Nephron progenitor cell (in vitro differentiated cells): ENCODE measurements around the gene TMEM26.

Experiments used
- DNase-seq: peaks from one replicate; pipeline ENCODE4 v3.0.0; 2021
- H3K27ac Mint-ChIP-seq: 2 replicates; pipeline ENCODE4 v1.8.0; 2021; ENCODE audit warnings: mild to moderate bottlenecking, moderate library complexity, mixed read lengths
- H3K27me3 Mint-ChIP-seq: 2 replicates; pipeline ENCODE4 v1.8.0; 2021; ENCODE audit warnings: mild to moderate bottlenecking, low read depth, mixed read lengths; ENCODE audit not compliant: poor library complexity
- H3K36me3 Mint-ChIP-seq: 2 replicates; pipeline ENCODE4 v1.8.0; 2021; ENCODE audit warnings: low read depth, mixed read lengths
- H3K4me1 Mint-ChIP-seq: 2 replicates; pipeline ENCODE4 v1.8.0; 2021; ENCODE audit warnings: mixed read lengths
- H3K4me3 Mint-ChIP-seq: 2 replicates; pipeline ENCODE4 v1.8.0; 2021; ENCODE audit warnings: mild to moderate bottlenecking, moderate library complexity, mixed read lengths
- H3K9me3 Mint-ChIP-seq: 2 replicates; pipeline ENCODE4 v1.8.0; 2021; ENCODE audit warnings: mild to moderate bottlenecking, moderate library complexity, mixed read lengths
- CTCF ChIP-seq: fragments of 200-600 bp; sonication (generic); IDR thresholded peaks from 2 replicates; pipeline ENCODE4 v1.5.0; 2021; ENCODE audit warnings: antibody characterized with exemption

TMEM26 gene

GRCh38 chr10:61455656-61456055, 2.5 kb upstream of the TMEM26 start:
- no peak overlapping the region for H3K4me3 Mint-ChIP-seq
- no peak for TF ChIP-seq CTCF
- peaks cover 15% of the 10 kb centered on the region for H3K4me1 Mint-ChIP-seq
- no peak for DNase-seq
- H3K9me3 Mint-ChIP-seq: no peaks in the 10 kb centered on the region
- peaks cover 74% of the 10 kb centered on the region for H3K27me3 Mint-ChIP-seq
- H3K36me3 Mint-ChIP-seq: no peaks in the 10 kb centered on the region
- H3K27ac Mint-ChIP-seq: no peak overlapping the region

- peaks cover 15% of the 10 kb centered on the region for H3K4me1 Mint-ChIP-seq
- H3K9me3 Mint-ChIP-seq: no peaks in the 10 kb centered on the region
- H3K36me3 Mint-ChIP-seq: no peaks in the 10 kb centered on the region
- no peak for DNase-seq
- peaks cover 78% of the 10 kb centered on the region for H3K27me3 Mint-ChIP-seq
- no peak for TF ChIP-seq CTCF
- H3K4me3 Mint-ChIP-seq: peak overlapping the region; percentile 40
- H3K27ac Mint-ChIP-seq: no peak overlapping the region
Measured at GRCh38 chr10:61454541-61454940, 1.4 kb upstream of the TMEM26 start.

- H3K4me1 Mint-ChIP-seq: peaks cover 27% of the 10 kb centered on the region
- peaks cover 69% of the 10 kb centered on the region for H3K27me3 Mint-ChIP-seq
- peak overlapping the region; percentile 83 for H3K4me3 Mint-ChIP-seq
- TF ChIP-seq CTCF: no peak
- no peaks in the 10 kb centered on the region for H3K36me3 Mint-ChIP-seq
- peak; percentile 38 for DNase-seq
- no peaks in the 10 kb centered on the region for H3K9me3 Mint-ChIP-seq
- no peak overlapping the region for H3K27ac Mint-ChIP-seq
Measured at GRCh38 chr10:61452151-61452651, 980 bp downstream of the TMEM26 start.

GRCh38 chr10:61451357-61451756, 1.8 kb downstream of the TMEM26 start:
- H3K4me3 Mint-ChIP-seq: peak overlapping the region; percentile 38

GRCh38 chr10:61448841-61449600, 4.2 kb downstream of the TMEM26 start:
- no peak for DNase-seq
- Mint-ChIP-seq H3K9me3 (no peaks in the 10 kb centered on the region), H3K27ac (no peak overlapping the region), H3K4me1 (peaks cover 33% of the 10 kb centered on the region), H3K4me3 (no peak overlapping the region), H3K27me3 (peaks cover 37% of the 10 kb centered on the region), H3K36me3 (no peaks in the 10 kb centered on the region)
- TF ChIP-seq CTCF: no peak

More at GRCh38 chr10:61451357-61451756, 1.8 kb downstream of the TMEM26 start:
- H3K9me3 Mint-ChIP-seq: no peaks in the 10 kb centered on the region
- H3K4me1 Mint-ChIP-seq: peaks cover 33% of the 10 kb centered on the region
- no peak overlapping the region for H3K27ac Mint-ChIP-seq
- DNase-seq: no peak
- TF ChIP-seq CTCF: no peak
- H3K27me3 Mint-ChIP-seq: peaks cover 60% of the 10 kb centered on the region
- no peaks in the 10 kb centered on the region for H3K36me3 Mint-ChIP-seq

GRCh38 chr10:61448091-61448490, 5.1 kb downstream of the TMEM26 start:
- H3K27ac Mint-ChIP-seq: peak overlapping the region; percentile 76
- H3K36me3 Mint-ChIP-seq: no peaks in the 10 kb centered on the region
- no peak for TF ChIP-seq CTCF
- H3K9me3 Mint-ChIP-seq: no peaks in the 10 kb centered on the region
- H3K27me3 Mint-ChIP-seq: peaks cover 27% of the 10 kb centered on the region
- H3K4me1 Mint-ChIP-seq: peaks cover 28% of the 10 kb centered on the region
- H3K4me3 Mint-ChIP-seq: no peak overlapping the region
- no peak for DNase-seq
